WTC11 (cell line): ENCODE data around the gene COL11A1.

Source experiments
- ATF2 ChIP-seq: sonication (generic); formaldehyde crosslinking; IDR thresholded peaks from 2 replicates; pipeline ENCODE4 v1.8.1; 2022; ENCODE audit warnings: low read depth, missing genetic modification reagents, borderline replicate concordance
- CREM ChIP-seq: sonication (generic); formaldehyde crosslinking; IDR thresholded peaks from 2 replicates; pipeline ENCODE4 v1.8.1; 2022; ENCODE audit warnings: mild to moderate bottlenecking, missing genetic modification reagents, moderate library complexity
- CTCF ChIP-seq: fragments of 200-600 bp; IDR thresholded peaks from 2 replicates; pipeline ENCODE4 v1.8.0; 2022; ENCODE audit warnings: antibody characterized with exemption
- ESRRA ChIP-seq: sonication (generic); formaldehyde crosslinking; IDR thresholded peaks from 2 replicates; pipeline ENCODE4 v1.8.1; 2022; ENCODE audit warnings: mild to moderate bottlenecking, missing genetic modification reagents, borderline replicate concordance
- IRF2 ChIP-seq: sonication (generic); formaldehyde crosslinking; IDR thresholded peaks from 2 replicates; pipeline ENCODE4 v1.8.0; 2022; ENCODE audit warnings: low read depth, missing genetic modification reagents, borderline replicate concordance
- JAZF1 ChIP-seq: fragments of 250-450 bp; sonication (Bioruptor Pico); IDR thresholded peaks from 2 replicates; pipeline ENCODE4 v1.9.0; 2021; ENCODE audit warnings: moderate library complexity, mild to moderate bottlenecking, inconsistent platforms
- KAT7 ChIP-seq: sonication (generic); formaldehyde crosslinking; IDR thresholded peaks from 2 replicates; pipeline ENCODE4 v1.8.1; 2023; ENCODE audit warnings: missing genetic modification reagents, mild to moderate bottlenecking, borderline replicate concordance
- MAX ChIP-seq: sonication (generic); formaldehyde crosslinking; IDR thresholded peaks from 2 replicates; pipeline ENCODE4 v1.8.0; 2022; ENCODE audit warnings: mild to moderate bottlenecking, missing genetic modification reagents
- TCF7 ChIP-seq: sonication (generic); formaldehyde crosslinking; IDR thresholded peaks from 2 replicates; pipeline ENCODE4 v1.8.0; 2022; ENCODE audit warnings: mild to moderate bottlenecking, low read depth, missing genetic modification reagents, moderate library complexity
- ZNF138 ChIP-seq: sonication (generic); formaldehyde crosslinking; conservative IDR thresholded peaks from 2 replicates; pipeline ENCODE4 v1.8.1; 2022; ENCODE audit warnings: mild to moderate bottlenecking, moderate library complexity, missing genetic modification reagents
- TF ChIP-seq, protein P1 (sequence below): sonication (generic); formaldehyde crosslinking; IDR thresholded peaks from 2 replicates; pipeline ENCODE4 v1.8.1; 2023; ENCODE audit warnings: mild to moderate bottlenecking, missing genetic modification reagents, moderate library complexity
- TF ChIP-seq, protein P2 (sequence below): sonication (generic); formaldehyde crosslinking; IDR thresholded peaks from 2 replicates; pipeline ENCODE4 v1.8.0; 2022; ENCODE audit warnings: missing genetic modification reagents
- TF ChIP-seq, protein P3 (sequence below): sonication (generic); formaldehyde crosslinking; IDR thresholded peaks from 2 replicates; pipeline ENCODE4 v1.8.1; 2022; ENCODE audit warnings: mild to moderate bottlenecking, moderate library complexity, missing genetic modification reagents

DNA sequence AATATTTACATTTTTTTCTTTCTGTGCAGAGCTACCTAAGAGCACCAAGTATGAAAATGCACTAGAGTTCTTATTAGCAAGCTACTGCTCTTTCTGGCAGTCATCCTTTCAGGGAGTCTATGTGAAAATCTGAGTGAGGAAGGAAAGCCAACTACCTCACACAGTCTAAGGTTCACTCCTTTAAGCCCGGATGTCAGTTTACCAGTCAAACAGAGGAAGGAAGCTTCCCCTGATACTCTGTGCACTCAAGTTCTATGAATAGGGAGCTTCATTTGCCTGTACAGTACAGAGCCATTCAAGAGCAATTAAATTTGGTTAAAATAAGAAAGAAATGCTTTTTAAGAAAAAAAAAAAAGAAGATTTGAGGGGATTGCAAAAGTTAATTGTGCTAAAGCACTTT lies 6.9 kb downstream of the COL11A1 start:
- TF ChIP-seq CTCF (no peak), MAX (no peak), TCF7 (CRISPR knock-in tag) (no peak), KAT7 (CRISPR knock-in tag) (no peak), ATF2 (no peak), CREM (CRISPR knock-in tag) (no peak), ZNF138 (CRISPR knock-in tag) (no peak), JAZF1 (CRISPR knock-in tag) (no peak), IRF2 (no peak), ESRRA (CRISPR knock-in tag) (no peak)
- TF ChIP-seq, protein P1, sequence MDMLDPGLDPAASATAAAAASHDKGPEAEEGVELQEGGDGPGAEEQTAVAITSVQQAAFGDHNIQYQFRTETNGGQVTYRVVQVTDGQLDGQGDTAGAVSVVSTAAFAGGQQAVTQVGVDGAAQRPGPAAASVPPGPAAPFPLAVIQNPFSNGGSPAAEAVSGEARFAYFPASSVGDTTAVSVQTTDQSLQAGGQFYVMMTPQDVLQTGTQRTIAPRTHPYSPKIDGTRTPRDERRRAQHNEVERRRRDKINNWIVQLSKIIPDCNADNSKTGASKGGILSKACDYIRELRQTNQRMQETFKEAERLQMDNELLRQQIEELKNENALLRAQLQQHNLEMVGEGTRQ (CRISPR knock-in tag): no peak
- TF ChIP-seq, protein P2, sequence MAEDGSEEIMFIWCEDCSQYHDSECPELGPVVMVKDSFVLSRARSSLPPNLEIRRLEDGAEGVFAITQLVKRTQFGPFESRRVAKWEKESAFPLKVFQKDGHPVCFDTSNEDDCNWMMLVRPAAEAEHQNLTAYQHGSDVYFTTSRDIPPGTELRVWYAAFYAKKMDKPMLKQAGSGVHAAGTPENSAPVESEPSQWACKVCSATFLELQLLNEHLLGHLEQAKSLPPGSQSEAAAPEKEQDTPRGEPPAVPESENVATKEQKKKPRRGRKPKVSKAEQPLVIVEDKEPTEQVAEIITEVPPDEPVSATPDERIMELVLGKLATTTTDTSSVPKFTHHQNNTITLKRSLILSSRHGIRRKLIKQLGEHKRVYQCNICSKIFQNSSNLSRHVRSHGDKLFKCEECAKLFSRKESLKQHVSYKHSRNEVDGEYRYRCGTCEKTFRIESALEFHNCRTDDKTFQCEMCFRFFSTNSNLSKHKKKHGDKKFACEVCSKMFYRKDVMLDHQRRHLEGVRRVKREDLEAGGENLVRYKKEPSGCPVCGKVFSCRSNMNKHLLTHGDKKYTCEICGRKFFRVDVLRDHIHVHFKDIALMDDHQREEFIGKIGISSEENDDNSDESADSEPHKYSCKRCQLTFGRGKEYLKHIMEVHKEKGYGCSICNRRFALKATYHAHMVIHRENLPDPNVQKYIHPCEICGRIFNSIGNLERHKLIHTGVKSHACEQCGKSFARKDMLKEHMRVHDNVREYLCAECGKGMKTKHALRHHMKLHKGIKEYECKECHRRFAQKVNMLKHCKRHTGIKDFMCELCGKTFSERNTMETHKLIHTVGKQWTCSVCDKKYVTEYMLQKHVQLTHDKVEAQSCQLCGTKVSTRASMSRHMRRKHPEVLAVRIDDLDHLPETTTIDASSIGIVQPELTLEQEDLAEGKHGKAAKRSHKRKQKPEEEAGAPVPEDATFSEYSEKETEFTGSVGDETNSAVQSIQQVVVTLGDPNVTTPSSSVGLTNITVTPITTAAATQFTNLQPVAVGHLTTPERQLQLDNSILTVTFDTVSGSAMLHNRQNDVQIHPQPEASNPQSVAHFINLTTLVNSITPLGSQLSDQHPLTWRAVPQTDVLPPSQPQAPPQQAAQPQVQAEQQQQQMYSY (CRISPR knock-in tag): no peak
- TF ChIP-seq, protein P3, sequence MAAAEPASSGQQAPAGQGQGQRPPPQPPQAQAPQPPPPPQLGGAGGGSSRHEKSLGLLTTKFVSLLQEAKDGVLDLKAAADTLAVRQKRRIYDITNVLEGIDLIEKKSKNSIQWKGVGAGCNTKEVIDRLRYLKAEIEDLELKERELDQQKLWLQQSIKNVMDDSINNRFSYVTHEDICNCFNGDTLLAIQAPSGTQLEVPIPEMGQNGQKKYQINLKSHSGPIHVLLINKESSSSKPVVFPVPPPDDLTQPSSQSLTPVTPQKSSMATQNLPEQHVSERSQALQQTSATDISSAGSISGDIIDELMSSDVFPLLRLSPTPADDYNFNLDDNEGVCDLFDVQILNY (CRISPR knock-in tag): no peak
